Stimulated activated CD8-positive, alpha-beta memory T cell treated with anti-CD3 and anti-CD28 coated beads, Interleukin-4, amount 100 ng/mL, for 48 hours (primary cell): ENCODE data around the gene PPFIA2.
"Not testable (repeated sequence)": the region's sequence is repeated elsewhere in the genome, so short reads cannot be mapped to it uniquely, and the experiment has no call there.

Experiments used
- DNase-seq: peaks from one replicate; pipeline ENCODE4 v3.0.0-alpha.2; 2020

Gene PPFIA2

DNA sequence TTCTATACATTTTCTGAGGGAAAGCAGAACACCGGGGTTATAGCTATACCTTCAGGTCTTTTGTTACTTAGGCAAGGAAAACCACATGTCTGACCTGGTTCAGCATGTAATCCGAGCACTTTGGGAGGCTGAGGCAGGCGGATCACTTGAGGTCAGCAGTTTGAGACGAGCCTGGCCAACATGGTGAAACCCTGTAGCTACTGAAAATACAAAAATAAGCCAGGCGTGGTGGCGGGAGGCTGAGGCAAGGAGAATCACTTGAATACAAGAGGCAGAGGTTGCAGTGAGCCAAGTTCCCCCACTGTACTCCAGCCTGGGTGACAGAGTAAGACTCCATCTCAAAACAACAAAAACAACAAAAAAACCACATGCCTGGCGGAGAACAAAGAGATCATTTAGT lies 503.7 kb downstream of the PPFIA2 start:
- DNase-seq: no peak

GRCh38 chr12:81253360-81253759 lies 505.8 kb downstream of the PPFIA2 start:
- DNase-seq: no peak

- DNase-seq: no peak
These were observed 506.9 kb downstream of the PPFIA2 start for GRCh38 chr12:81252228-81252627.

DNA sequence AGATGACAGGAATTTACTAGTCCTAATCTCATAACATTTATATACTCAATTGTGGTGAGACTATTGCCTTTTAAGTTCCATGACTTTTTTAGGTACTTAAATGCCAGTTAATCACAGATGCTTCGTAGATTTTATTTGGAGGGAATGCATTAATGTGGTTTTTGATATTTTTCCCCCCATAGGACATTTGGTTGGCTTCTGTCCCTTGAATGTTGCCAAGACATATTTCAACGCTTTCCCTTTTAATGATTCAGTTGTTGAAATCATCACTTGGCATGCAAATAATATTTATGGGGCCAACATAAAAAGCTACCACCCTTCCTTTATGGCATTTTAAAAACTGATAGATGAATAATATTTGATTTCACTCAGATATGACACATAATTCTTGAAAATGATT lies 509.2 kb downstream of the PPFIA2 start:
- DNase-seq: no peak

- DNase-seq: no peak
These were observed 513.1 kb downstream of the PPFIA2 start for GRCh38 chr12:81245907-81246570.

- no peak for DNase-seq
These were observed 513.7 kb downstream of the PPFIA2 start for GRCh38 chr12:81245458-81245857.

DNA sequence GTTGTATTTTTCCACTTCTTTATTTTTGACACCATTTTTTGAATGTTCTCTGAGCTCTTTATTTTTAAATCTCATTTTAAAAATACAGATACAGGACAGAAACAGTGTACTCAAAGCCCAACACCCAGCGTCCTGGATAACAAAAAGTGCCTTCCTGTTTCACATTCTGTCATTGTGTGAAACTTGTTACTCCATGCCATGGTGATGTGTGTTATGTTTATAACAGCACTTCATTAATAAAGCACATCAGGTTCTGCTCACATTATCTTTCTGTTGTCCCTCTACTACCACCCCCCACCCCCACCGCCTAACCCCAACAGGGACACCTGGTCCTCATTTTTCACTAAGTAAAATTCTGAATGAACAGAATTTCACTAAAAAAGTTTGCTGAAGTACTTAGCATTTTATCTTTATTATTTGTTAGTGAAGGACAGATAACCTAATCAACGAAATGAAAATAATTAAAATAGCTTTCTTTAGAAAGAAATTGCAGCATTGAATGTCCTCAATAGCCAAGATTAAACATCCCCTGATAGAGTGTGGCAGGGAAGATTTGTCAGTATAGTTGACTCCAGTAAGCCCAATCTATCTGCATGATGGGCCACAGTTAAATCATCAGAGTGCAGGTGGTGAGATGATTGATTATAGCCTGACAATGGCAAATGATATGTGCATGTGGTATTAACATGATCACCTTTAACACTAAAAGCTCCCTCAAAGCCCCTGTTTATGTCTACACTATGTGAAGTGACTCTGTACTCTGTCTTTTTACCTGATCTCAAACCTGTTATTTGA lies 527.4 kb downstream of the PPFIA2 start:
- DNase-seq: no peak

- no peak for DNase-seq
These were observed 529.4 kb downstream of the PPFIA2 start for GRCh38 chr12:81229759-81230158.

DNA sequence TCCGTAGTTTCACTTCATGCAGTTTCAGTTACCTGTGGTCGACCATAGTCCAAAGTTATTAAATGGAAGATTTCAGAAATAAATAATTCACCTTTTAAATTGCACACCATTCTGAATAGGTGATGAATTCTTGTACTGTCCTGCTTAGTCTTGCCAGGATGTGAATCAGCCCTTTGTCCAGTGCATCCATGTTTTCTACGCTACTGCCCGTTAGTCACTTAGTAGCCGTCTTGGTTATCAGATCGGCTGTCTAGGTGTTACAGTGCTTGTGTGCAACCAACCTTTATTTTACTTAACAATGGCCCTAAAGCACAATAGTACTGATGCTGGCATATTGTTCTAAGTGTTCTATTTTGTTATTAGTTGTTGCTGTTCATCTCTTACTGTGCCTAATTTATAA lies 534.5 kb downstream of the PPFIA2 start:
- DNase-seq: no peak

- no peak for DNase-seq
These were observed 536.1 kb downstream of the PPFIA2 start for GRCh38 chr12:81222846-81223592.

GRCh38 chr12:81221681-81222080 lies 537.5 kb downstream of the PPFIA2 start:
- DNase-seq: no peak

DNA sequence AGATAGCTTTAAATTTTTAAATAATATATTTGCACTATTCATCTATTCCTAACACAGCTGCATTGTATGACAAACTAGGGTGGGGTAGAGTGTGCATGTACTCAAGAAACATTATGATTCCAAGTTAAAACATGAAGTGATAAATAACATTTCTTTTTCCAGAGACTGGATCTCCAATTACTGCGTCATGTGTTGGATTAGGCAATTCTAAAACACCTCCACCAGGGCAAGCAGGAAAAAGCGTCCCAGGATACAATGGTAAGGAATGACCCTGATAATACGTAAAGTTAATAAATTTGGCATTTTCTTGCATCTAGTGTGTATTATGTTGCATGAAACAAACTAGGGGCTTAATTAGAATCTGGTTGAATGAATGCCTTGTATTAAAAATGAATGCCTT lies 542.4 kb downstream of the PPFIA2 start:
- DNase-seq: no peak

DNA sequence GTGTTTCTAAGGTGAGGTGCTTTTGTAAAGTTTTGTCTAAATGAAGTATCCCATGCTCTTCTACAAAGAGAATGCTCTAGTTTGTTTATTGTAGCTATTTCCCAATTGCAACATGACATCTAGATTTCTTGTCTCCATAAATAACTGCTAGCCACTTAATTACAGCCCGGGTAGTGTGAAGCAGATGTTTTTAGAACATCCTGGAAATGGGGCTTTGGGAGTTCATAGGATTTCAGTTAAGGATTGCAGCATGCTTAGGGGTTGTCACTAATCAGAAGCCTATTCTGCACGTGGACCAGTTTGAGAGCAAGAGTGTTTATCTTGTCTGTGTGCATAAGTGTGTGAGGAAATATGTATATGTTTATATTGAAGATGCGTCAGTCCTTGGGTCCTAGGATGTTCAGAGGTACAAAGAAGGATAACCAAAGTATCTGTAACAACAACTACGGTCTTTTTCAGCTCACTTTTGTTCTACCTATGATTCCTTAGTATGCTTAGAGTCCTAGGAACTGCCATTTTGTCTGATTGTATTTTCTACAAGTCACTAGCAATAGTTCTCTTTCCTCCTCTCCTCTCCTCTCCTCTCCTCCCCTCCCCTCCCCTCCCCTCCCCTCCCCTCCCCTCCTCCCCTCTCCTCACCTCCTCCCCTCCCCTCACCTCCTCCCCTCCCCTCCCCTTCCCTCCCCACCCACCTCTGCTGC lies 546.0 kb downstream of the PPFIA2 start:
- DNase-seq: no peak

DNA sequence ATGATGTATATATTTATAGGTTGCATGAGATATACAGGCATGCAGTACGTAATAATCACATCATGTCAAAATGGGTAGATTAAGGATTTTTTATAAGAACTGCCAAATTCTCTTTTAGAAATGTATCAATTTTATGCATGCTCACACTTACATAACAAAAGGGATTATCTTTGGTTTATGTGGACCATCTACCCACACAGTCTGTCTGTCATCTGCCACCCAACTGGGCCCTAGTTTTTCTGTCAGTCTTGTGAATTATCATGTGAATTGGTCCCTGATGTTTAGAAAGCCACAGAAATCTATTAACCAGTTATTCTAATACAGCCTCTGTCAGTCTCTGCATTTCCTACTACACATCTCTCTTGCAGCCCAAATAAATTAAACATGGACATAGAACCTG lies 547.8 kb downstream of the PPFIA2 start:
- no peak for DNase-seq

DNA sequence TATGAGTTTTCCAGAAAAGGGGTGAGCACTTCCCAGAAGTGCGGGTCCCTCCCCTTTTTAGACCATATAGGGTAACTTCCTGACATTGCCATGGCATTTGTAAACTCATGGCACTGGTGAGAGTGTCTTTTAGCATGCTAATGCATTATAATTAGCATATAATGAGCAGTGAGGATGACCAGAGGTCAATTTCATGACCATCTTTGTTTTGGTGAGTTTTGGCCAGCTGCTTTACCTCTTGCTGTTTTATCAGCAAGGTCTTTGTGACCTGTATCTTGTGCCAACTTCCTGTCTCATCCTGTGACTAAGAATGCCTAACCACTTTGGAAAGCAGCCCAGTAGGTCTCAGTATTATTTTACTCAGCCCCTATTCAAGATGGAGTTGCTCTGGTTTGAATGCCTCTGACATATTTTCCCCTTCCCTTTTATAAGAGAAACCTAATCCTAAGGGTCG lies 549.4 kb downstream of the PPFIA2 start:
- not testable (repeated sequence) for DNase-seq

DNA sequence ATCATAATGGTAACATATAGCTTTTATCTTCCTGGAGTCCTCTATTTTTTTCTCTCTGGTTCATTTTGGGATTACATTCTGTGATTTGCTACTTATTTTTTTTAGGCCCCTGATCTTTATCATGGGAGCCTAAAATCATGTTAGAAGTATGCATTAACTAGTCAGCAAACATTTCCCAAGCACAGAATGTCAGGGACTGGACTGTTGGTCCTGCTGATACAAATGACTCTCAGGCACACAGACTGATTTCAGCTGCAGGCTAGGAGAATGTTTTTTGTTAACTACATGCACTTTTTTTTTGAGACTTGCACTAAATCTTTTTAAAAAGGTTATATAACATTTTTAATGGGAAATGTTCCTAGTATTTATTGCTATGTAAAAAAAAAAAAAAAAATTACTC lies 550.1 kb downstream of the PPFIA2 start:
- DNase-seq: no peak

- no peak for DNase-seq
These were observed 550.8 kb downstream of the PPFIA2 start for GRCh38 chr12:81208187-81208911.
